Gastrocnemius medialis (tissue), 4 donors: Measurements from ENCODE around the gene VIL1. TPM values are rescaled to one million over a fixed set of nuclear protein-coding genes. Genes with fewer than 3 reads are reported as not detected.

ENCODE experiments used
- ATAC-seq, 2 donors: fragments of 150-250 bp; one replicate each; pipeline ENCODE4 v1.9.1; 2016
- DNase-seq, 2 donors: peaks; one replicate each; pipeline ENCODE4 v3.0.0-alpha.2; 2019
- H3K27ac ChIP-seq, 4 donors: fragments of 200-600 bp; sonication (generic); 1 replicate in 1 of 4; 2 replicates in 3 of 4; pipeline ENCODE4 v1.5.1; 2016 to 2018; ENCODE audit warnings: mild to moderate bottlenecking in 2 of 4, moderate library complexity in 1 of 4
- H3K27me3 ChIP-seq, 3 donors: fragments of 200-600 bp; sonication (generic) in 2 of 3; 1 replicate in 1 of 3; 2 replicates in 2 of 3; pipeline versions ENCODE4 v1.5.1 to v1.6.0; 2016 to 2019; ENCODE audit warnings: mild to moderate bottlenecking in 1 of 3, moderate library complexity in 1 of 3
- H3K36me3 ChIP-seq, 2 donors: fragments of 200-600 bp; sonication (generic) in 1 of 2; one replicate each; pipeline ENCODE4 v1.5.1; 2017 to 2018
- H3K4me1 ChIP-seq, 2 donors: fragments of 200-600 bp; sonication (generic) in 1 of 2; one replicate each; pipeline ENCODE4 v1.5.1; 2016 to 2017; ENCODE audit warnings: mild to moderate bottlenecking in 2 of 2
- H3K4me3 ChIP-seq, 4 donors: fragments of 200-600 bp; sonication (generic) in 3 of 4; 1 replicate in 1 of 4; 2 replicates in 3 of 4; pipeline ENCODE4 v1.5.1; 2016 to 2019; ENCODE audit warnings: mild to moderate bottlenecking in 2 of 4
- H3K9me3 ChIP-seq, 3 donors: fragments of 200-600 bp; sonication (generic) in 2 of 3; 1 replicate in 1 of 3; 2 replicates in 2 of 3; pipeline ENCODE4 v1.5.1; 2016 to 2019
- CTCF ChIP-seq, 5 experiments: fragments of 450-650 bp in 3 of 5; fragments of 200-600 bp in 2 of 5; sonication (generic) in 2 of 5; IDR thresholded peaks in 4 of 5; conservative IDR thresholded peaks in 1 of 5; 1 replicate in 4 of 5; 2 replicates in 1 of 5; pipeline ENCODE4 v1.5.1; 2016 to 2019; ENCODE audit warnings: antibody characterized with exemption in 5 of 5, mild to moderate bottlenecking in 3 of 5, moderate library complexity in 3 of 5
- POLR2A ChIP-seq, 2 donors: fragments of 450-650 bp; IDR thresholded peaks; one replicate each; pipeline ENCODE4 v1.6.1; 2017; ENCODE audit warnings: antibody characterized with exemption in 2 of 2, mild to moderate bottlenecking in 2 of 2, moderate library complexity in 2 of 2
- in situ Hi-C, 4 donors: fragments of 200-750 bp; cut with MboI; loops; one replicate each; pipeline versions ENCODE4 v1.15.0 to v1.8.0; 2017; ENCODE audit warnings: low sequenced_read_pairs in 4 of 4
- intact Hi-C: fragments of 100-400 bp; cut with DNase I; formaldehyde crosslinking; loops from one replicate; pipeline ENCODE4 v1.15.1; 2023; ENCODE audit warnings: low total_unique reads
- total RNA-seq, 4 donors: library from RNA; depleted of rRNA; stranded (reverse); fragments of >200 nt; gene quantifications; one replicate each; pipeline versions ENCODE4 v1.1.0 to v1.2.3, GENCODE V29; 2016

The VIL1 gene
- total RNA-seq, 4 donors from 2014 or later, result 0.03 to 1.8 TPM; not detected in 2

- Histone ChIP-seq H3K36me3 (no peaks in the 10 kb centered on the region), H3K9me3 (no peaks in the 10 kb centered on the region), H3K27ac (no peak overlapping the region), H3K4me3 (no peak overlapping the region), H3K27me3 (no peaks in the 10 kb centered on the region), H3K4me1 (no peaks in the 10 kb centered on the region)
- DNase-seq (no peak), ATAC-seq (no peak)
- intact Hi-C loops (no loop called here), in situ Hi-C loops (no loop called here)
- no peak for TF ChIP-seq POLR2A (IDR thresholded peaks at IDR 0.05)
- no peak for TF ChIP-seq CTCF (IDR thresholded peaks at IDR 0.05 in 4 of 5, conservative IDR thresholded peaks at IDR 0.05 in 1 of 5)
Measured at GRCh38 chr2:218434456-218434855, 15.5 kb downstream of the VIL1 start.

- H3K4me1 ChIP-seq, result no peaks in the 10 kb centered on the region
- no peaks in the 10 kb centered on the region for H3K9me3 ChIP-seq
- intact Hi-C loops (no loop called here), in situ Hi-C loops (no loop called here)
- TF ChIP-seq POLR2A (IDR thresholded peaks at IDR 0.05) (no peak), CTCF (IDR thresholded peaks at IDR 0.05 in 4 of 5, conservative IDR thresholded peaks at IDR 0.05 in 1 of 5) (no peak)
- ATAC-seq (no peak), DNase-seq (no peak)
- H3K27me3 ChIP-seq, result no peaks in the 10 kb centered on the region
- H3K27ac ChIP-seq, result no peak overlapping the region
- no peaks in the 10 kb centered on the region for H3K36me3 ChIP-seq
- no peak overlapping the region for H3K4me3 ChIP-seq
Measured at GRCh38 chr2:218435003-218435982, 16.4 kb downstream of the VIL1 start.

DNA sequence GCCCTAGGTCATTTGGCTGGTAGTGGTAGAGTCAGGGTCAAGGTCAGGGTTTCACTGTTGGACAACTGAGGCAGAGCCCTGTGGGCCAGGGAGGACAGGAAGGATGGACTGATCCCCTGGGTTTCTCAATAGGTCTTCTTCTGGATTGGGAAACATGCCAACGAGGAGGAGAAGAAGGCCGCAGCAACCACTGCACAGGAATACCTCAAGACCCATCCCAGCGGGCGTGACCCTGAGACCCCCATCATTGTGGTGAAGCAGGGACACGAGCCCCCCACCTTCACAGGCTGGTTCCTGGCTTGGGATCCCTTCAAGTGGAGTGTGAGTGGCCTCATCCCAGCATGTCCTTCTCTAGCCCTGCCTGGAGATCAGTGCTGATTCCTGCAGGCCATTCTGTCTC lies 18.1 kb downstream of the VIL1 start:
- Histone ChIP-seq H3K9me3 (no peaks in the 10 kb centered on the region), H3K36me3 (no peaks in the 10 kb centered on the region), H3K27ac (no peak overlapping the region), H3K4me1 (no peaks in the 10 kb centered on the region), H3K27me3 (no peaks in the 10 kb centered on the region), H3K4me3 (no peak overlapping the region)
- DNase-seq (no peak), ATAC-seq (no peak)
- TF ChIP-seq CTCF (IDR thresholded peaks at IDR 0.05 in 4 of 5, conservative IDR thresholded peaks at IDR 0.05 in 1 of 5), result no peak
- no peak for TF ChIP-seq POLR2A (IDR thresholded peaks at IDR 0.05)
- in situ Hi-C loops (no loop called here), intact Hi-C loops (no loop called here)

GRCh38 chr2:218437969-218438368 lies 19.0 kb downstream of the VIL1 start:
- intact Hi-C loops, result no loop called here
- H3K27ac ChIP-seq, result no peak overlapping the region
- no peaks in the 10 kb centered on the region for H3K36me3 ChIP-seq
- no peaks in the 10 kb centered on the region for H3K9me3 ChIP-seq
- in situ Hi-C loops, result no loop called here
- no peak for TF ChIP-seq CTCF (IDR thresholded peaks at IDR 0.05 in 4 of 5, conservative IDR thresholded peaks at IDR 0.05 in 1 of 5)
- TF ChIP-seq POLR2A (IDR thresholded peaks at IDR 0.05), result no peak
- H3K27me3 ChIP-seq, result no peaks in the 10 kb centered on the region
- no peak for DNase-seq
- H3K4me3 ChIP-seq, result no peak overlapping the region
- H3K4me1 ChIP-seq, result no peaks in the 10 kb centered on the region
- no peak for ATAC-seq
